ENCODE measurements around the gene CA5A.
"Not testable (repeated sequence)": the region's sequence is repeated elsewhere in the genome, so short reads cannot be mapped to it uniquely, and the experiment has no call there.

- TF ChIP-seq CTCF, POLR2AphosphoS5 (IDR thresholded peaks at IDR 0.05): not testable (repeated sequence)
Measured at GRCh38 chr16:87870418-87871291, 65.7 kb downstream of the CA5A start.
